GM18519 (cell line): Measurements from ENCODE around the gene ANTXR1.

Experiments
- ATAC-seq: cut with Tn5 transposase; IDR thresholded peaks from one replicate; pipeline ENCODE4 v1.9.1; 2021; ENCODE audit warnings: mild to moderate bottlenecking, moderate library complexity; ENCODE audit not compliant: unreplicated experiment, low FRiP score

The ANTXR1 gene

GRCh38 chr2:69090820-69091219 is 77.8 kb downstream of the ANTXR1 start:
- ATAC-seq, result no peak

- no peak for ATAC-seq
Observed at GRCh38 chr2:69092857-69093256, 79.9 kb downstream of the ANTXR1 start.

DNA sequence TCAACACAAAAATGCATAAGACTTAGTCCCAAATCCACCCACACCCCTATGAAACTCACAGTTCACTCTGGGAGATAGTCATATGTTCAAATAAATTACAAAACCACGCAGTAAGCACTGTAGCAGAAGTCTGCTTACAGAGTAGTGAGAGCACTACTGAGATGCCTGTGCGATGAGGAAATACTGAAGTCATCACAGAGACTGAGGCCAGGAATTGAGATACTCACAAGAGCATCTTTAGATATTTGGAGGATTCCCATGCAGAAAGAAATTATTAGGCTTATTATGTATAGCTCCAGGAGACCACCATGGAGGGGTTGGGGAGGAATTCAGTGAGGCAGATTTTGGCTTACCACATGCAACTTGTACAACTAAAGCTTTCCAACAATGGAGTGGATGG is 82.3 kb downstream of the ANTXR1 start:
- no peak for ATAC-seq

GRCh38 chr2:69096326-69097095 is 83.5 kb downstream of the ANTXR1 start:
- no peak for ATAC-seq

- ATAC-seq, result no peak
Observed at GRCh38 chr2:69097148-69097610, 84.2 kb downstream of the ANTXR1 start.

DNA sequence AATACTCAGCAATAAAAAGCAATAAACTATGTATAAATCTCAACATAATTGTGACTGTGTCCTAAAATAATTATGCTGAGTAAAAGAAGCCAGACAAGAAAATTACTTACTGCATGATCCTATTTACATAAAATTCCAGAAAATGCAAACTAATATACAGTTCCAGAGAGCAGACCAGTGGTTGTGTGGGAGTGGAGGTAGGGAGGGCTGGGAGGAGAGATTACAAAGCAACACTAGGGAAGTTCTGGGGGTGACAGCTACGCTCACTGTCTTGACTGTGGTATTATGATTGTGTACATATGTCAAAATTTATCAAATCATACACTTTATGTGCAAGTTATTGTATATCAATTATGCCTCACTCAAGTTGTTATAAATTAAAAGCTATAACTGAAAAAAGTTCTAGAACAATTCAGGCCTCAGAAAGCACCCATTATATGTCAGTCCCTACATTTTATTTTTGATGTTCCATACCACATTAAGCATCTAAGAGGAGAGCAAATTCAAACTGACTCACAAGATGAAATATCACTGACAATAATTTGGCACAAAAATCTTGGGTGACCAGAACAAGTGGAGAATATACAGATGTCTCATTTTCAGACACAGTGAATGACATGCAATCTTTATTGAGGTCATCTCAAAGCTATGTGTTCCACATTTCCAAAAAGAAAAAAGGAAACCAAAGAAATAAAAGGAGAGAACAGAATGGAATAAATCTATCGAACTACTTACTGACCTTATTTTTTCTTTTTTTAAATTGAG is 85.1 kb downstream of the ANTXR1 start:
- ATAC-seq, result no peak

DNA sequence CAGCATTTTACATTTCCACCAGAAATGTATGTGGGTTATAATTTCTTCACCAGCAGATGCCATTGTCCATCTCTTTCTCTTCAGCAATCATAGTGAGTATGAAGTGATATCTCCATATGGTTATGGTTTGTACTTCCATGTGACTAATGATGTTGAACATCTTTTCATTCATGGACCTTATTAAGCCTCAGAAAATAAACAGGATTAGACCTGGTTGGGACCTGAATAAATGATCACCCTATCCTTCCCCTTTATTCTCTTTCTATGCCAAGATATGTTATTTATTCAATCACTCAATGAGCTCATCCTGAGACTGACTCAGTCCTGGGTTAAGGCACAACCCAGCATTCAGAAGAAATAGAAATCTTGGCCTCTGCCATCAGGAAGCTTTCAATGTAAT is 86.6 kb downstream of the ANTXR1 start:
- ATAC-seq, result no peak

- no peak for ATAC-seq
Observed at GRCh38 chr2:69100220-69100723, 87.3 kb downstream of the ANTXR1 start.

GRCh38 chr2:69102041-69102593 is 89.1 kb downstream of the ANTXR1 start:
- ATAC-seq, result no peak

DNA sequence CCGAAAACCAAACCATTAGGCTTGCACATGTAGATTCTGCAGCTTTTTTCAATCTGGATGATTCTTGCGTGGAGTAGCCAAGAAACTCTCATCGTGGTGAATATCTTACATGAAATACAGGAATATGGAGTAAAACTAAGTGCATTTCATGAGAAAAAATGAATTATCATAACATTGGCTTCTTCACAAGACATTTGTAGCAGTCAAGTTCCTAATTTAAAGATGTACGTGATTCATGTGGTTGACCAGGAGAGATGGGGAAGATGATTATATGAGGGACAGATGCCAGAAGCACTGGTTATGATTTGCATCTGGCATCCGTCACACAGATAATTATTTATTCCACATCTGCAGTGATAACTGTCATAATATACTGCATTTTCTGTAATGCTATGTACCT is 90.4 kb downstream of the ANTXR1 start:
- no peak for ATAC-seq

DNA sequence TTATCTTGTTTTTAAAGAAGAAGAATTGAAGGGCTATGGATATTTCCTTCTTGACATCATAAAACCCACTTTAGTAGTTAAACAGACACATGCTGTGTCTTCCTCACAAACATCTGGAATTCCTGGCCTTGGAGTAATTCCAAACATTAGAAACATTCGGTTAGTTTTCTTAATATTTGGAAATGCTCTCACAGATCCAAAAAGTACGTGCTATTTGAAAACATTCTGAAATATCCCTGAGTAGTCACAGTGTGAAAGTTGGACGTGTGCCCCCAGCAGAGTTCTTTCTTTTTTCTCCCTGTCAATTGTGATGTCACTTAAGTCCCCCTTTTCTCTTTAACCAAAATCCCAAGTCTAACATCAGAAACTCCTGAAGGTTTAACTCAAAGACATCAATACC is 91.3 kb downstream of the ANTXR1 start:
- no peak for ATAC-seq

- ATAC-seq, result no peak
Observed at GRCh38 chr2:69109255-69109654, 96.3 kb downstream of the ANTXR1 start.

DNA sequence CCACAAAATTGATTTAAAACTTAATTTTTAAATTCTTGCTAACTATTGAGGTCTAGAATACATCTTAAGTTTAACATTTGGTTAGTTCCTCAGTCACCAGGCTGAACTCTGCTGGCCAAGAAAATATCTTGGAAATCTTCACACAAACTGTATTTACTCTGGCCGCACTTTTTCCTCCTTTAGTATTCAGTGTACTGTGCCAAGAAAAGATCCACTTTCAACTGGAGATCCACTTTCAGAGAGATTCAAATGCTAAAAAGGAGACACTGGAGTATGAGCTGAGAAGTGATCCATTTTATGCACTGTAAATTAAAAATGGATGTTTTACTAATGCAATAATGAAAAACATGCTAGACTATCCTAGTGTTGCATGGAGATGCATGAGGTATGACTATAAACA is 98.1 kb downstream of the ANTXR1 start:
- no peak for ATAC-seq

DNA sequence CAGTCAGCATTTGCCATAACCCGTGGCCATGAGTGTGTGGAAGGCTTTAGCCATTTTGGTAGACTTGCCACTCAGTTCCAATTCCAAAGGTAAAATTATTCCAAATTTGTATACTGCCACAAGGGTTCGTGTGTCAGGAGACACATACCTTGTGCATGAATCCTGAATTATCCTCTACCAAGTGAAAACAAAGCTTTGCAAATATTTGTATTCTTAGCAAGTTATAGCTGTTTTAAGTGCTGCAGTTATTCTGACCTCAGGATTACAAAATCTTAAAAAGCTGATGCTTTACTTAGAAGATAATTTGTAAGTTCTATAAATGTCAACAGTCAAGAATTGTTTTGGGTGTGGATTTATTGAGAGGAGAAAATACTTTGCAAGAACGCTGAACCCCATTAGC is 100.6 kb downstream of the ANTXR1 start:
- no peak for ATAC-seq

GRCh38 chr2:69114534-69114933 is 101.6 kb downstream of the ANTXR1 start:
- no peak for ATAC-seq

GRCh38 chr2:69116438-69116837 is 103.5 kb downstream of the ANTXR1 start:
- ATAC-seq, result no peak

GRCh38 chr2:69118609-69119008 is 105.6 kb downstream of the ANTXR1 start:
- no peak for ATAC-seq

- ATAC-seq, result no peak
Observed at GRCh38 chr2:69119104-69119894, 106.3 kb downstream of the ANTXR1 start.

- ATAC-seq, result no peak
Observed at GRCh38 chr2:69122271-69122670, 109.3 kb downstream of the ANTXR1 start.

GRCh38 chr2:69123182-69123581 is 110.2 kb downstream of the ANTXR1 start:
- no peak for ATAC-seq

GRCh38 chr2:69124343-69124742 is 111.4 kb downstream of the ANTXR1 start:
- ATAC-seq, result no peak
